Loucy (cell line): ENCODE results near the gene ALG3.

ENCODE experiments used
- H2AFZ ChIP-seq: fragments of 200-600 bp; sonication (generic); 2 replicates; pipeline ENCODE4 v1.6.0; 2016; ENCODE audit warnings: antibody characterized with exemption, mild to moderate bottlenecking, low read length, moderate library complexity
- H3F3A ChIP-seq: fragments of 200-600 bp; 2 replicates; pipeline ENCODE4 v1.6.0; 2016; ENCODE audit warnings: antibody characterized with exemption, low read depth, mild to moderate bottlenecking
- H3K27me3 ChIP-seq: fragments of 200-600 bp; sonication (generic); 2 replicates; pipeline ENCODE4 v1.6.1; 2014; ENCODE audit warnings: low read length, mild to moderate bottlenecking; ENCODE audit not compliant: insufficient read depth, poor library complexity, severe bottlenecking
- H3K36me3 ChIP-seq: fragments of 200-600 bp; sonication (generic); 2 replicates; pipeline ENCODE4 v1.6.1; 2016; ENCODE audit warnings: low read length; ENCODE audit not compliant: insufficient read depth
- H3K4me1 ChIP-seq: fragments of 200-600 bp; sonication (generic); 2 replicates; pipeline ENCODE4 v1.5.1; 2014; ENCODE audit warnings: low read length, mild to moderate bottlenecking; ENCODE audit not compliant: insufficient read depth, poor library complexity, severe bottlenecking
- H3K4me2 ChIP-seq: fragments of 200-600 bp; sonication (generic); 2 replicates; pipeline ENCODE4 v1.6.0; 2014; ENCODE audit warnings: antibody characterized with exemption, low read length, low read depth, mild to moderate bottlenecking; ENCODE audit not compliant: poor library complexity, severe bottlenecking
- H3K4me3 ChIP-seq: fragments of 200-600 bp; sonication (generic); 2 replicates; pipeline ENCODE4 v1.5.1; 2014; ENCODE audit warnings: low read length, mild to moderate bottlenecking, mixed read lengths; ENCODE audit not compliant: poor library complexity, severe bottlenecking
- H3K79me2 ChIP-seq: fragments of 200-600 bp; sonication (generic); 2 replicates; pipeline ENCODE4 v1.6.1; 2014; ENCODE audit warnings: low read length; ENCODE audit not compliant: insufficient read depth
- H3K9ac ChIP-seq: fragments of 200-600 bp; sonication (generic); 2 replicates; pipeline ENCODE4 v1.6.0; 2014; ENCODE audit warnings: mild to moderate bottlenecking, low read depth, low read length, moderate library complexity; ENCODE audit not compliant: poor library complexity, severe bottlenecking
- H3K9me2 ChIP-seq: fragments of 200-600 bp; sonication (generic); replicated peaks from 2 replicates; pipeline ENCODE4 v1.6.1; 2016; ENCODE audit warnings: low read depth, low read length, mixed read lengths
- H3K9me3 ChIP-seq: fragments of 200-600 bp; sonication (generic); 2 replicates; pipeline ENCODE4 v1.6.1; 2014; ENCODE audit warnings: mild to moderate bottlenecking, antibody characterized with exemption, low read length, low read depth; ENCODE audit not compliant: insufficient read depth
- H4K20me1 ChIP-seq: fragments of 200-600 bp; sonication (generic); 2 replicates; pipeline ENCODE4 v1.6.0; 2014; ENCODE audit warnings: antibody characterized with exemption, low read length, mild to moderate bottlenecking; ENCODE audit not compliant: insufficient read depth, poor library complexity, severe bottlenecking
- EZH2phosphoT487 ChIP-seq: fragments of 200-600 bp; IDR thresholded peaks from 2 replicates; pipeline ENCODE4 v1.6.1; 2018; ENCODE audit warnings: antibody characterized with exemption, mild to moderate bottlenecking, moderate library complexity, borderline replicate concordance
- TF ChIP-seq, protein P1 (sequence below): fragments of 200-600 bp; sonication (generic); conservative IDR thresholded peaks from 2 replicates; pipeline ENCODE4 v1.5.1; 2014; ENCODE audit warnings: mild to moderate bottlenecking, antibody characterized with exemption, low read length

Gene ALG3

DNA sequence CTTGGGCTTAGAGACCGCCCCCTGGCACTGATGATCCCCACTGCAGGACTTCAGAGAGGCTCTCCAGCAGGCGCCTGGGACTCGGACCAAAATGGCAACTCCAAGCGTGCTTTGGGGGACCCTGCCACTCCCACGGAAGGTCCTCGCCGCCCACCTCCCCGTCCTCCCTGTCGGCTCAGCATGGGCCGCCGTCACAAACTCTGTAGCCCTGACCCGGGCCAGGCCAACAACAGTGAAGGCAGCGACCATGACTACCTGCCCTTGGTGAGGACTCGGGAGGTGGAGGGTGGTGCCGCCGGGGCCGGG is 7.7 kb downstream of the ALG3 start:
- Histone ChIP-seq H3K4me2 (no peak overlapping the region), H3K4me3 (no peak overlapping the region)
- no peak for TF ChIP-seq EZH2phosphoT487
- TF ChIP-seq, protein P1, sequence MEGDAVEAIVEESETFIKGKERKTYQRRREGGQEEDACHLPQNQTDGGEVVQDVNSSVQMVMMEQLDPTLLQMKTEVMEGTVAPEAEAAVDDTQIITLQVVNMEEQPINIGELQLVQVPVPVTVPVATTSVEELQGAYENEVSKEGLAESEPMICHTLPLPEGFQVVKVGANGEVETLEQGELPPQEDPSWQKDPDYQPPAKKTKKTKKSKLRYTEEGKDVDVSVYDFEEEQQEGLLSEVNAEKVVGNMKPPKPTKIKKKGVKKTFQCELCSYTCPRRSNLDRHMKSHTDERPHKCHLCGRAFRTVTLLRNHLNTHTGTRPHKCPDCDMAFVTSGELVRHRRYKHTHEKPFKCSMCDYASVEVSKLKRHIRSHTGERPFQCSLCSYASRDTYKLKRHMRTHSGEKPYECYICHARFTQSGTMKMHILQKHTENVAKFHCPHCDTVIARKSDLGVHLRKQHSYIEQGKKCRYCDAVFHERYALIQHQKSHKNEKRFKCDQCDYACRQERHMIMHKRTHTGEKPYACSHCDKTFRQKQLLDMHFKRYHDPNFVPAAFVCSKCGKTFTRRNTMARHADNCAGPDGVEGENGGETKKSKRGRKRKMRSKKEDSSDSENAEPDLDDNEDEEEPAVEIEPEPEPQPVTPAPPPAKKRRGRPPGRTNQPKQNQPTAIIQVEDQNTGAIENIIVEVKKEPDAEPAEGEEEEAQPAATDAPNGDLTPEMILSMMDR, result no peak

DNA sequence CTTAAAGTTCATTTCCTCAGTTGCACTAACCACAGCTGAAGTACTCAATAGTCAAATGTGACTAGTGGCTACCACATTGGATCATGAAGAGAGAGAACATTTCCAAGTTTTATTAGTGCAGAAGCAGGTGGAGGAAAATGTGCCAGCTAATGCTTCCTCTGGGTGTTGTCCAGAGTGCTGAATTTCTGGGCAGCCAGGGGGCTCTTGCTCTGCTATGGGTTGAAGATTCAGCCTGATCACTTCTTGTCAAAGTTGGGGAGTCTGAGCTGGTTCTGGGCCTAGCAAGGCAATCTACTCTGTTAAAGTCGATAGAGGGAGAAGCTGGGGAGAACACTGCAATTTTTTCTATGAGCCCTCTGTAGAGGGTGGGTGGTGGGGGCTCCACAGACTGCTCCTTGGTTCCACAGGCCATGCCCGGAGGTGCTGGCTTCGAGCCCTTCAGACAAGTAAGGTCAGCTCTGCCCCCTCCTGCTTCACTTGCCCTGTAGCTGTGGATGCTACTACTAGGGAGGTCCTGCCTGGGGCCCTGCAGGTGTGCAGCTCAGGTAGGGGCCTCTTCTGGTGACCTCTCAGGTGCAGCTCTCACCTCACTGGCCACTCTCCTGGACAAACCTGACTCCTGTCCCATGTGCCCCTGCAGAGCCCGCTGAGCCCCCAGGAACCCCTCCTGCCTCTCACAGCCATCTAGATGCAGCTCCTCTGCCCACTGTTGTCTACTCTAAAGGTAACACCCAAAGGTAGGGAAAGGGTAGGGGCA is 8.2 kb downstream of the ALG3 start:
- Histone ChIP-seq H3K9me3 (no peaks in the 10 kb centered on the region), H3K4me1 (no peaks in the 10 kb centered on the region), H3K9me2 (no peaks in the 10 kb centered on the region), H3K9ac (no peak overlapping the region), H2AFZ (no peak overlapping the region), H3K27me3 (no peaks in the 10 kb centered on the region), H3K79me2 (no peaks in the 10 kb centered on the region), H3F3A (no peaks in the 10 kb centered on the region), H3K4me2 (no peak overlapping the region), H4K20me1 (no peaks in the 10 kb centered on the region), H3K4me3 (no peak overlapping the region), H3K36me3 (peaks cover 33% of the 10 kb centered on the region; the same call in 1 of the 2 replicates)
- TF ChIP-seq, protein P1, result no peak
- no peak for TF ChIP-seq EZH2phosphoT487

More for the DNA sequence above, 7.7 kb downstream of the ALG3 start:
- H2AFZ ChIP-seq, result no peak overlapping the region
- H3K9me3 ChIP-seq, result no peaks in the 10 kb centered on the region
- H3F3A ChIP-seq, result no peaks in the 10 kb centered on the region
- H3K9ac ChIP-seq, result no peak overlapping the region
- H3K9me2 ChIP-seq, result no peaks in the 10 kb centered on the region
- no peaks in the 10 kb centered on the region for H3K79me2 ChIP-seq
- H3K4me1 ChIP-seq, result no peaks in the 10 kb centered on the region
- no peaks in the 10 kb centered on the region for H3K27me3 ChIP-seq
- peaks cover 33% of the 10 kb centered on the region; the same call in 1 of the 2 replicates for H3K36me3 ChIP-seq
- H4K20me1 ChIP-seq, result peaks cover 3% of the 10 kb centered on the region

DNA sequence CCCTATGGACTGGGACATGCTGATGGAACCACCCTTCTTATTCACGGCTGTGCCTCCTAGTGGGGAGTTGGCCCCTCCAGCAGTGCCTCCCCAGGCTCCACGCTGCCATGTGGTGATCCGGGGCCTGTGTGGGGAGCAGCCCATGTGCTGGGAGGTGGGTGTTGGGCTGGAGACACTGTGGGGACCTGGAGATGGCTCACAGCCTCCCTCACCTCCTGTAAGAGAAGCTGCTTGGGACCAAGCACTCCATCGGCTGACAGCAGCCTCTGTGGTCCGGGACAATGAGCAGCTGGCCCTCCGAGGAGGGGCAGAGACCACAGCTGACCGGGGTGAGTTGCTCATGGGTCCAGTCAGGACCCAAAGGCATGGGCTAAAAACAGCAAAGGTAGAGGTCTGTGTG is 9.1 kb downstream of the ALG3 start:
- Histone ChIP-seq H2AFZ (no peak overlapping the region), H3K36me3 (peaks cover 26% of the 10 kb centered on the region; the same call in 1 of the 2 replicates), H3K9ac (no peak overlapping the region), H3K4me1 (no peaks in the 10 kb centered on the region), H3K27me3 (no peaks in the 10 kb centered on the region), H3K79me2 (no peaks in the 10 kb centered on the region), H3K4me2 (no peak overlapping the region), H3K9me2 (no peaks in the 10 kb centered on the region), H4K20me1 (no peaks in the 10 kb centered on the region), H3F3A (no peaks in the 10 kb centered on the region), H3K9me3 (no peaks in the 10 kb centered on the region), H3K4me3 (no peak overlapping the region)
- TF ChIP-seq EZH2phosphoT487, result no peak
- TF ChIP-seq, protein P1, result no peak
